SJCRH30 (cell line): ENCODE measurements around the gene CD200R1. TPM values are rescaled to one million over a fixed set of nuclear protein-coding genes. Genes with fewer than 3 reads are reported as not detected.

Source experiments
- DNase-seq, 2 experiments: peaks; one replicate each; pipeline ENCODE4 v3.0.0-alpha.2; 2015 to 2020
- H3K27ac ChIP-seq: fragments of 250-450 bp; sonication (Bioruptor Pico); 2 replicates; pipeline ENCODE4 v1.5.1; 2020; ENCODE audit warnings: mild to moderate bottlenecking, moderate library complexity
- H3K27me3 ChIP-seq: fragments of 250-450 bp; sonication (Bioruptor Pico); 2 replicates; pipeline ENCODE4 v1.5.1; 2020; ENCODE audit warnings: mild to moderate bottlenecking, moderate library complexity
- H3K36me3 ChIP-seq: fragments of 250-450 bp; sonication (Bioruptor Pico); 2 replicates; pipeline ENCODE4 v1.5.1; 2020; ENCODE audit warnings: mild to moderate bottlenecking, moderate library complexity
- H3K4me1 ChIP-seq: fragments of 250-450 bp; sonication (Bioruptor Pico); 2 replicates; pipeline ENCODE4 v1.5.1; 2020; ENCODE audit warnings: mild to moderate bottlenecking, moderate library complexity
- H3K4me3 ChIP-seq: fragments of 250-450 bp; sonication (Bioruptor Pico); 2 replicates; pipeline ENCODE4 v1.5.1; 2020; ENCODE audit warnings: mild to moderate bottlenecking, moderate library complexity
- H3K9me3 ChIP-seq: fragments of 250-450 bp; sonication (Bioruptor Pico); replicated peaks from 2 replicates; pipeline ENCODE4 v1.5.1; 2020; ENCODE audit warnings: mild to moderate bottlenecking, moderate library complexity
- total RNA-seq: library from RNA; depleted of rRNA; stranded (reverse); fragments of >200 nt; shearing (Covaris generic); gene quantifications from 2 replicates; pipeline ENCODE4 v1.2.3, GENCODE V29; 2014; rRNA removed

Gene CD200R1
- total RNA-seq = 0.08 and 0.15 TPM in 2 replicates

- no peaks in the 10 kb centered on the region for H3K27me3 ChIP-seq
- no peak within 1 kb of the TSS for H3K27ac ChIP-seq
- no peaks in the 10 kb centered on the region for H3K4me1 ChIP-seq
- no peak for DNase-seq
- no peak within 1 kb of the TSS for H3K4me3 ChIP-seq
- no peaks in the 10 kb centered on the region for H3K36me3 ChIP-seq
- no peaks in the 10 kb centered on the region for H3K9me3 ChIP-seq
These were observed at the start of gene CD200R1 for GRCh38 chr3:112974894-112975293. Gene CD200R1 (minus strand): TSS chr3:112975103. CDS start chr3:112974857, 246 bp downstream.

- Histone ChIP-seq H3K36me3 (peaks cover 10% of the 10 kb centered on the region), H3K4me1 (peaks cover 3% of the 10 kb centered on the region; the same call in 1 of the 2 replicates), H3K27ac (no peak overlapping the region), H3K9me3 (no peaks in the 10 kb centered on the region), H3K27me3 (no peaks in the 10 kb centered on the region), H3K4me3 (no peak overlapping the region)
- DNase-seq = no peak
These were observed 46.6 kb upstream of the CD200R1 start for GRCh38 chr3:113021471-113021870.

DNA sequence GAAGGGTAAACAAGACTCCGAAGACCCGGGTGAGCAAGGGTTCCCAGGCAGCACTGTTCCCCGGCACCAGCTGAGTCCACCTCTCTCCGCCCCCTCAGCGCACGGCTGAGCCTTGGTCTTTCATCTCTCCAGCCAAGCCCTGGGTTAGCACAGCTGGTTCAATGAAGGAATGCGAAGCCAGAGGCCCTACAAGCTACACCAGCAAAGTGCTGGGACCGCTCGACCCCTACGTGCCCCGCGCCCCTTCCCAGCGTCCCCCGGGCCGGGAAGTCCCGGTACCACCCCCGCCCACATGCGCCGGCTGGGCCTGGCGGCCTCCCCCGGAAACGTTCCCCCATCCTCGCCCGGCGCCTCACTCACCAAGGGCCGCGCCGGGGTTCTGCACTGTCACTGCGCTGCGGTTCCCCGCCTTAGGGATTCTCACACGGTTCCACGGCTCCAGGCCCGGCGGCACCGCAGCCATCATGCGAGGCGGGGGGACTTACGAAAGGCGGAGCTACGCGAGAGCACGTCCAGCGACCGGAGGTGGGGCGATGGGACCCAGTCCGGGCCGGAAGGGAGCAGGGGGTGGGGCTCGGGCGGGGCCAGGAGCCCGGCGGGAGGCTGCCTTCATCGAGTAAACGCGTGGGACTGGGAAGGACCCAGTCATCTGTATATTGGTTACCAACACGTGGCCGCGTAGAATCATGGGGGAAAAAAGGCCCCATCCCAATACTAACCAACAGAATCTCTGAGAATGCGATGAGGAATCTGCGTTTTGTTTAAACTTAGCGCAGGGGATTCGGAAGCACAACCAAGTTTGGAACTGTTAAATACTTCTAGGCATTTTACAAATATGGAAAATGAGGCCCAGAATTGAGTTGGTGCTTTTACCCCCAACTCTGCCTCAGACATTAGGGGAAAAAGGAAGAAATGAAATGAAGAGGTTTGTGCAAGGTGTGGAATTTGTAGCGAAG, 44.6 kb upstream of the CD200R1 start:
- Histone ChIP-seq H3K4me1 (peaks cover 3% of the 10 kb centered on the region; the same call in 1 of the 2 replicates), H3K27me3 (no peaks in the 10 kb centered on the region), H3K27ac (peak overlapping the region; percentile 91), H3K4me3 (peak overlapping the region; percentile 96), H3K36me3 (peaks cover 28% of the 10 kb centered on the region), H3K9me3 (no peaks in the 10 kb centered on the region)
- DNase-seq = peak; percentile 94 to 96

DNA sequence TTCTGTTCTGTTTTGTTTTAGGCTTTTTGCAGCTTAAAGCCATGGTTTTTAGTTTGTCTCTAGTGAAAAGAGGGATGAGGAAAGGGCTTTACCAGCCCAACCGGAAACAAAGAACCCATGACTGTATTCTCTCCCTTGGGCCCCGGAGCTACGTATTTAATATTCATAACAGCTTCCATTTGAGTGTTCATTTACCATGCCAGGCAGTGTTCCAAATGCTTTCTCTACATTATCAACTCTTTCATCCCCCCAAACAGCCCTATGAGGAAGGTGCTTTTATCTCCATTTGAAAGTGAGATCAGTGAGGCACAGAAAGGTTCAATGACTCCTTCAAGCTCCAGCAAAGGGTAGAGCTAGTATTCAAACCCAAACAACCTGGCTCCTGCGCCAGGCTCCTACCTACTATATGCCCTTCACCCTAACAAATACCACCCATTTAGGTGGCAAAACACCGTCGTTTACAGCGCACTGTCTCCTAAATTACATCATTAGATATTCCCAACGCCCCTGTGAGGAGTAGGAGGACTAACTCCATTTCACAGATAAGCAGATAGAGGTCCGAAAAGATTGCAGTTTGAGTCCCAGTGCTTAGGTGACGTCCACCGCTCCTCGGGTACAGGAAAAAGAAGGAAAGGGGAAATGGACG, 43.8 kb upstream of the CD200R1 start:
- Histone ChIP-seq H3K27ac (peak overlapping the region; percentile 91), H3K27me3 (no peaks in the 10 kb centered on the region), H3K36me3 (peaks cover 34% of the 10 kb centered on the region), H3K9me3 (no peaks in the 10 kb centered on the region), H3K4me1 (peaks cover 3% of the 10 kb centered on the region; the same call in 1 of the 2 replicates), H3K4me3 (peak overlapping the region; percentile 96)
- peak in 1 of 2 experiments; percentile 19 for DNase-seq

GRCh38 chr3:113013593-113013992, 38.7 kb upstream of the CD200R1 start:
- Histone ChIP-seq H3K36me3 (peaks cover 77% of the 10 kb centered on the region), H3K9me3 (no peaks in the 10 kb centered on the region), H3K27me3 (no peaks in the 10 kb centered on the region), H3K4me1 (no peaks in the 10 kb centered on the region), H3K4me3 (no peak overlapping the region), H3K27ac (no peak overlapping the region)
- DNase-seq = no peak

DNA sequence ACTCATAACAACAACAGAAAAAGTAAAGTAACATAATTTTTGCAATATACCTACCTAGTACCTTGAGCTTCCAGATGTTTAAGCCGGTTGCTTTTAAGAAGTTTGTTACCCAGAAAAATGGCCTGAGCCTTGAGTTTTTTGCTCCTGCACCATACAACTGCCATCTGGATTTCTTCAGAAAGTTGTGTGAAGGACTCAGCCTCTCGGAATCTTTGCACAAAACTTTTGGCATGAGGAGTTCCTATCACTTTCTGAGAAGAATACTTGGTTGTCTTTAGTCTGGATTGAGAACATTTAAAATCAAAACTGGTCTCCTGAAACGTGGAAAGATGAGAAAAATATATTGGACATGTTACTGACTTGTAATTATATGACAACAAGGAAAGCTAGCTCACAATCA, 33.2 kb upstream of the CD200R1 start:
- no peak overlapping the region for H3K27ac ChIP-seq
- H3K9me3 ChIP-seq = no peaks in the 10 kb centered on the region
- H3K4me3 ChIP-seq = no peak overlapping the region
- H3K4me1 ChIP-seq = no peaks in the 10 kb centered on the region
- H3K27me3 ChIP-seq = no peaks in the 10 kb centered on the region
- no peak for DNase-seq
- peaks cover 84% of the 10 kb centered on the region for H3K36me3 ChIP-seq

DNA sequence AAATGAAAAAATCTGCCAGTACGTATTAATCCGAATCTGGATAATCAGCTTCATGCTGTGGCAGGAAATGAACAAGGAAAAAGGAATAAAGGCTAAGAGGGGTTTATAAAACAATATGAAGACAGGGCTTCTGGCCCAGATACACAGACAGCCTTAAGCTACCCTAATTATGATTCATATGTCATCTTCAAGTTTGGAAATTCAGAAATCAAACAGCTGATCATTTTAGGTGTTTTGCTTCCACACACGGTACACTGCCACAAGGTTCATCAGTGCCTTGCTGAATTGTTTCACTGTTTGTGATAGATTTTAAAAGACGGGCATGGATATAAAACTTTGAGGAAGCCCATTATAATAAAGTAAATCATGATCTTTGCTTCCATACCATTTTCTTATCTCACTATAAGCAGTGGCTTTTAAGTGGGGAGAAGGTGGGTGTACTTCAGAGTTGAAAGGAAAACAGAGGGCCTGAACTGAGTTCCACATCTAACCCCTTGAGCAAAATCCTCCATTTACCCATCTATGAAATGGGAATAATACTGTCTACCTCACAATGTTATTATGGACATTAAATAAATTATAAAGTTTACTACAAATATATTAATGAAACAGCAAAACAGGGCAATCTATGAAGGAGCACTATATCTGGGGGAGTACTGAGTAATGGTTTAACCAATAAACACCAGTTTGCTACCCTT, 31.6 kb upstream of the CD200R1 start:
- H3K27me3 ChIP-seq = no peaks in the 10 kb centered on the region
- no peak overlapping the region for H3K27ac ChIP-seq
- peaks cover 85% of the 10 kb centered on the region for H3K36me3 ChIP-seq
- H3K4me3 ChIP-seq = no peak overlapping the region
- H3K4me1 ChIP-seq = no peaks in the 10 kb centered on the region
- no peaks in the 10 kb centered on the region for H3K9me3 ChIP-seq
- no peak for DNase-seq

GRCh38 chr3:113005611-113006010, 30.7 kb upstream of the CD200R1 start:
- Histone ChIP-seq H3K27me3 (no peaks in the 10 kb centered on the region), H3K9me3 (no peaks in the 10 kb centered on the region), H3K36me3 (peaks cover 83% of the 10 kb centered on the region), H3K4me1 (no peaks in the 10 kb centered on the region), H3K4me3 (no peak overlapping the region), H3K27ac (no peak overlapping the region)
- no peak for DNase-seq

- Histone ChIP-seq H3K4me3 (no peak overlapping the region), H3K27me3 (no peaks in the 10 kb centered on the region), H3K36me3 (peaks cover 81% of the 10 kb centered on the region), H3K4me1 (no peaks in the 10 kb centered on the region), H3K27ac (no peak overlapping the region), H3K9me3 (no peaks in the 10 kb centered on the region)
- DNase-seq = no peak
These were observed 27.8 kb upstream of the CD200R1 start for GRCh38 chr3:113002679-113003078.

DNA sequence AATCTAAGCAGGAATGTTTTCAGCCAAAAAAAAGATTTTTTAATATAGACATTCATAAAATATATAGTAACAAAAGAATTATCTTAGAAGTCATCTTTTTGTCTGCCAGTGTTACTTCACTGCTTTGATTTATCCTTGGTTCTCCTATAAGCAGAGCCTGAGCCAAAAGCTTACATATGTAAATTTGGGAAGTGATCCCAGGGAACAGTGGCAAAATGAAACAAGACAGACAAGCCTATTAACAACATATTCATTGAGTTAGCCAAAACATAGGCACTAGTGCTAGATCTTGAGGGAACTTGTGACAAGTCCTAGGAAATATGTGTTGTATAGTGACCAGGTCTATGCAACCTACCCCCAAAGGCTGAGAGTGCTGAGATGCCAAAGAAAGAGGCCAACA, 27.1 kb upstream of the CD200R1 start:
- no peak overlapping the region for H3K27ac ChIP-seq
- no peaks in the 10 kb centered on the region for H3K9me3 ChIP-seq
- H3K4me1 ChIP-seq = no peaks in the 10 kb centered on the region
- no peaks in the 10 kb centered on the region for H3K27me3 ChIP-seq
- peaks cover 80% of the 10 kb centered on the region for H3K36me3 ChIP-seq
- no peak overlapping the region for H3K4me3 ChIP-seq
- no peak for DNase-seq

- Histone ChIP-seq H3K27ac (no peak overlapping the region), H3K36me3 (peaks cover 68% of the 10 kb centered on the region), H3K27me3 (no peaks in the 10 kb centered on the region), H3K4me1 (no peaks in the 10 kb centered on the region), H3K4me3 (no peak overlapping the region), H3K9me3 (no peaks in the 10 kb centered on the region)
- DNase-seq = no peak
These were observed 25.8 kb upstream of the CD200R1 start for GRCh38 chr3:113000691-113001090.

- H3K36me3 ChIP-seq = peaks cover 28% of the 10 kb centered on the region
- H3K9me3 ChIP-seq = no peaks in the 10 kb centered on the region
- no peaks in the 10 kb centered on the region for H3K27me3 ChIP-seq
- H3K27ac ChIP-seq = no peak overlapping the region
- no peak overlapping the region for H3K4me3 ChIP-seq
- peaks cover 6% of the 10 kb centered on the region; the same call in 1 of the 2 replicates for H3K4me1 ChIP-seq
- no peak for DNase-seq
These were observed 20.9 kb upstream of the CD200R1 start for GRCh38 chr3:112995800-112996199.

GRCh38 chr3:112990672-112991602, 16.0 kb upstream of the CD200R1 start, which contains the start of gene GTPBP8:
Gene GTPBP8 (plus strand): TSS chr3:112990984. CDS start chr3:112991000, 16 bp downstream.
- DNase-seq = peak; percentile 93 to 94
- H3K4me3 ChIP-seq = peak within 1 kb of the TSS; percentile 73
- H3K36me3 ChIP-seq = 0 out of 2 replicates have a peak, but pooled peaks cover 3% of the 10 kb centered on the region
- H3K9me3 ChIP-seq = no peaks in the 10 kb centered on the region
- H3K27ac ChIP-seq = peak within 1 kb of the TSS; percentile 72
- no peaks in the 10 kb centered on the region for H3K27me3 ChIP-seq
- peaks cover 6% of the 10 kb centered on the region; the same call in 1 of the 2 replicates for H3K4me1 ChIP-seq
